Smooth muscle cell (in vitro differentiated cells): ENCODE measurements around the gene SLC26A8. TPM values are rescaled to one million over a fixed set of nuclear protein-coding genes. Genes with fewer than 3 reads are reported as not detected.

Experiments used
- DNase-seq: peaks from one replicate; lab custom pipeline; 2025; ENCODE audit not compliant: unreplicated experiment; lab: John Stamatoyannopoulos, UW
- H2AFZ ChIP-seq: fragments of 200-600 bp; sonication (generic); 2 replicates; pipeline ENCODE4 v1.6.0; 2016; ENCODE audit warnings: antibody characterized with exemption, low read depth, mild to moderate bottlenecking
- H3F3A ChIP-seq: fragments of 200-600 bp; sonication (generic); 2 replicates; pipeline ENCODE4 v1.6.0; 2017; ENCODE audit warnings: antibody characterized with exemption, low read depth
- H3K27ac ChIP-seq: fragments of 200-600 bp; sonication (generic); 2 replicates; pipeline ENCODE4 v1.5.1; 2016; ENCODE audit warnings: low read depth, mild to moderate bottlenecking
- H3K27me3 ChIP-seq: fragments of 200-600 bp; sonication (generic); 2 replicates; pipeline ENCODE4 v1.6.1; 2016; ENCODE audit warnings: low read depth, mild to moderate bottlenecking
- H3K36me3 ChIP-seq: fragments of 200-600 bp; sonication (generic); 2 replicates; pipeline ENCODE4 v1.5.1; 2016; ENCODE audit warnings: low read depth
- H3K4me1 ChIP-seq: fragments of 200-600 bp; sonication (generic); 2 replicates; pipeline ENCODE4 v1.5.1; 2016; ENCODE audit warnings: low read depth
- H3K4me2 ChIP-seq: fragments of 200-600 bp; sonication (generic); 2 replicates; pipeline ENCODE4 v1.6.0; 2016; ENCODE audit warnings: mild to moderate bottlenecking
- H3K4me3 ChIP-seq: fragments of 200-600 bp; sonication (generic); 2 replicates; pipeline ENCODE4 v1.5.1; 2016; ENCODE audit warnings: mild to moderate bottlenecking
- H3K79me2 ChIP-seq: fragments of 200-600 bp; sonication (generic); 2 replicates; pipeline ENCODE4 v1.6.0; 2016; ENCODE audit warnings: low read depth, mild to moderate bottlenecking
- H3K9ac ChIP-seq: fragments of 200-600 bp; sonication (generic); 2 replicates; pipeline ENCODE4 v1.6.0; 2016; ENCODE audit warnings: low read depth
- H3K9me3 ChIP-seq: fragments of 200-600 bp; sonication (generic); replicated peaks from 2 replicates; pipeline ENCODE4 v1.5.1; 2016; ENCODE audit warnings: low read depth
- H4K20me1 ChIP-seq: fragments of 200-600 bp; sonication (generic); 2 replicates; pipeline ENCODE4 v1.6.0; 2016; ENCODE audit warnings: low read depth
- CTCF ChIP-seq: fragments of 200-600 bp; sonication (generic); IDR thresholded peaks from 2 replicates; pipeline ENCODE4 v1.5.1; 2017; ENCODE audit warnings: borderline replicate concordance, mild to moderate bottlenecking, antibody characterized with exemption; ENCODE audit not compliant: insufficient read depth, poor library complexity, severe bottlenecking
- WGBS: methylation state at CpG from one replicate; pipeline ENCODE4 v1.1.7; 2016; ENCODE audit warnings: low lambda C conversion rate; 5-methylcytosine and 5-hydroxymethylcytosine counted together
- polyA plus RNA-seq: library from polyadenylated mRNA; unstranded; fragments of >200 nt; fragmentation: Nextera tagmentation; extraction: Ambion mirVana; gene quantifications from 2 replicates; pipeline ENCODE4 v1.2.1, GENCODE V29; 2016
- total RNA-seq: library from RNA; depleted of rRNA; stranded (reverse); fragments of >200 nt; gene quantifications from 2 replicates; pipeline ENCODE4 v1.2.3, GENCODE V29; 2014

SLC26A8 gene
- total and polyA plus RNA-seq, 2 experiments from 2014 or later = 0.09 TPM; not detected in 1

- Histone ChIP-seq H2AFZ (no peak overlapping the region), H3K4me3 (no peak overlapping the region), H3K4me2 (peak overlapping the region; percentile 5), H3F3A (peaks cover 13% of the 10 kb centered on the region), H3K9me3 (no peaks in the 10 kb centered on the region), H3K9ac (no peak overlapping the region), H4K20me1 (peaks cover 89% of the 10 kb centered on the region), H3K4me1 (peaks cover 18% of the 10 kb centered on the region), H3K27me3 (no peaks in the 10 kb centered on the region), H3K27ac (peak overlapping the region; percentile 27), H3K36me3 (peaks cover 3% of the 10 kb centered on the region), H3K79me2 (peaks cover 73% of the 10 kb centered on the region)
- TF ChIP-seq CTCF = no peak
- WGBS = 83% methylated on average over 3 of the region's 3 CpGs
- no peak for DNase-seq
These were observed 40.4 kb upstream of the SLC26A8 start for GRCh38 chr6:36064770-36065396.

- Histone ChIP-seq H3K79me2 (peaks cover 60% of the 10 kb centered on the region), H3K36me3 (peaks cover 3% of the 10 kb centered on the region), H3K4me3 (no peak overlapping the region), H3F3A (peaks cover 13% of the 10 kb centered on the region), H3K27me3 (no peaks in the 10 kb centered on the region), H3K4me1 (peaks cover 18% of the 10 kb centered on the region), H3K27ac (no peak overlapping the region), H3K9me3 (no peaks in the 10 kb centered on the region), H3K4me2 (no peak overlapping the region), H4K20me1 (peaks cover 87% of the 10 kb centered on the region), H2AFZ (no peak overlapping the region), H3K9ac (no peak overlapping the region)
- 89% methylated on average over 4 of the region's 4 CpGs for WGBS
- no peak for DNase-seq
- TF ChIP-seq CTCF = no peak
These were observed 39.0 kb upstream of the SLC26A8 start for GRCh38 chr6:36063318-36064060.

- no peak overlapping the region for H3K4me3 ChIP-seq
- H3K36me3 ChIP-seq = peaks cover 3% of the 10 kb centered on the region
- no peaks in the 10 kb centered on the region for H3K9me3 ChIP-seq
- no peak overlapping the region for H2AFZ ChIP-seq
- H3K4me1 ChIP-seq = peaks cover 12% of the 10 kb centered on the region
- H3K79me2 ChIP-seq = peaks cover 61% of the 10 kb centered on the region
- no peak overlapping the region for H3K9ac ChIP-seq
- no peaks in the 10 kb centered on the region for H3K27me3 ChIP-seq
- no peak overlapping the region for H3K27ac ChIP-seq
- TF ChIP-seq CTCF = no peak
- no peak for DNase-seq
- peaks cover 11% of the 10 kb centered on the region for H3F3A ChIP-seq
- H3K4me2 ChIP-seq = no peak overlapping the region
- WGBS = 95% methylated on average over 2 of the region's 2 CpGs
- peaks cover 87% of the 10 kb centered on the region for H4K20me1 ChIP-seq
These were observed 37.8 kb upstream of the SLC26A8 start for GRCh38 chr6:36062247-36062646.
